Stimulated activated naive B cell treated with anti-CD40 and anti-IgM and Interleukin-4, amounts not matched to agents 10 μg/mL and 1 μg/mL and 100 μg/mL, for 72 hours (primary cell): ENCODE results near the gene ITGA8.
"Not testable (repeated sequence)": the region's sequence is repeated elsewhere in the genome, so short reads cannot be mapped to it uniquely, and the experiment has no call there.

Experiments used
- ATAC-seq, 2 donors: fragments of 150-1000 bp; cut with Tn5 transposase; replicated peaks; 2 replicates each; pipeline ENCODE4 v1.10.0; 2021; ENCODE audit warnings: moderate library complexity in 1 of 2
- DNase-seq: peaks from one replicate; pipeline ENCODE4 v3.0.0; 2021
- H3K27ac Mint-ChIP-seq: one replicate; pipeline ENCODE4 v1.8.0; 2022; ENCODE audit warnings: mild to moderate bottlenecking, mixed read lengths
- H3K27me3 Mint-ChIP-seq, 2 donors: one replicate each; pipeline ENCODE4 v1.8.0; 2022; ENCODE audit warnings: mixed read lengths in 2 of 2
- H3K36me3 Mint-ChIP-seq, 2 donors: one replicate each; pipeline ENCODE4 v1.8.0; 2022; ENCODE audit warnings: mixed read lengths in 2 of 2, mild to moderate bottlenecking in 1 of 2
- H3K4me1 Mint-ChIP-seq, 2 donors: one replicate each; pipeline ENCODE4 v1.8.0; 2022; ENCODE audit warnings: mixed read lengths in 2 of 2, mild to moderate bottlenecking in 1 of 2
- H3K4me3 Mint-ChIP-seq, 2 donors: one replicate each; pipeline ENCODE4 v1.8.0; 2022; ENCODE audit warnings: mild to moderate bottlenecking in 2 of 2, mixed read lengths in 2 of 2, moderate library complexity in 1 of 2
- H3K9me3 Mint-ChIP-seq, 2 donors: one replicate each; pipeline ENCODE4 v1.8.0; 2022; ENCODE audit warnings: mixed read lengths in 2 of 2, mild to moderate bottlenecking in 1 of 2

The ITGA8 gene

DNA sequence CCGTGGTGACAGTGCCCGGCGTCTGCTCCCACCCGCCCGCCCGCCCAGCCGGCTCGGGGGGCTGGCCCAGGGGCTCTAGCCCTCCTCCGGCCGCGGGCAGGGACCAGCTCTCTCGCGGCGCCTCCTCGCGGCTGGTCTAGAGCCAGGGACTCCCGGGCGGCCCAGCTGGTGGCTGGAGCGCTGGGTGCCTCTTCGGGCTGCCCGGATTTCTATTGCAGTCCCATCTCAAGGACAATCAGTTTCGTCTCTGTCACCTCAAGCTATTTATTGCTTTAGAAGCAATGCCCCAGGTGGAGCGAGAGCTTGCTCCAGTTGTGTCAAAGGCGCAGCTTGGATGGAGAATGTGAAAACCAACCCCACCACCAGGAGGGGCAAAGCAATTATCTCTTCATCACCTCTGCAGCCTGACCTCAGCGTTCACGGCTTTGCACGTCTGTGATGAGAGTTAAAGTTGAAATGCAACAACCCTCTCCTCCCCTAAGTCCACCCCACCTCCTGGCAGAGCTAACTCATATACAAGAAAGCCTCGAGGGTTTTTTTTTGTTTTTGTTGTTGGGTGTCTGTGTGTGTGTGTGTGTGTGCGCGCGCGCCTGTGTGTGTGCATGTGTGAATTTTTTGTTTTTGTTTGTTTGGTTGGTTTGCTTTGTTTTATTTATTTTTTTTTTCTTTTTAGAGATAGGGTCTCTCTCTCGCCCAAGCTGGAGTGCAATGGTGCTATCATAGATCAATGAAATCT lies at the start of gene ITGA8:
Gene ITGA8 (minus strand): TSS at position 24 of the 736 bp plus-strand sequence. CDS start 151 bp downstream, outside the sequence.
- no peak within 1 kb of the TSS for H3K4me3 Mint-ChIP-seq
- H3K27ac Mint-ChIP-seq, result no peak within 1 kb of the TSS
- no peaks in the 10 kb centered on the region for H3K9me3 Mint-ChIP-seq
- peak in 1 of 2 donors; percentile 21 for ATAC-seq
- H3K36me3 Mint-ChIP-seq, result no peaks in the 10 kb centered on the region
- H3K27me3 Mint-ChIP-seq, result peaks cover 53 to 55% of the 10 kb centered on the region in 2 donors
- DNase-seq, result no peak
- H3K4me1 Mint-ChIP-seq, result peaks cover 0 to 6% of the 10 kb centered on the region in 2 donors

DNA sequence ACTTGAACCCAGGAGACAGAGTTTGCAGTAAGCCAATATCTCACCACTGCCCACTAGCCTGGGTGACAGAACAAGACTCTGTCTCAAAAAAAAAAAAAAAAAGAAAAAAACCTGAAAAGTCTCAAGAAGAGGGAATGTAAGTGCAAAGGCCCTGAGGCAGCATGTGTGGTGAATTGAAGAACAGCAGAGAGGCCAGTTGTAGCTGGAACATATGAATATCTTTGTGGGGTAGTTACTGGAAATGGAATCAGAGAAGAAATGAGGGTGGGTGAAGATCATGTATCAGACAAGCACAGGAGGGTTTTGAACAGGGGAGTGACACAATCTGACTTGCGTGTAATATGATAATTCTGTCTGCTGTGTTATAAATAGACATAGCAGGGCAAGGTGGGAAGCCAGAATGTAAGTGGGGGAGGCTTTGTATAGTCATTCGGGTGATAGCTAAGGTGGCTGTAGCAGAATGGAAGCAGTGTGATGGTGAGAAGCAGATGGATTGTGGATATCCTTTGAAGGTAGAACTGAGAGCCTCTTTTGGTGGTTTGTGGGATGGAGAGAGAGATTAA lies 45.3 kb upstream of the ITGA8 start:
- no peak for DNase-seq
- H3K9me3 Mint-ChIP-seq, result peaks cover 7% of the 10 kb centered on the region in 2 donors
- peaks cover 10 to 27% of the 10 kb centered on the region in 2 donors for H3K36me3 Mint-ChIP-seq
- no peak overlapping the region for H3K4me3 Mint-ChIP-seq
- H3K4me1 Mint-ChIP-seq, result no peaks in the 10 kb centered on the region
- no peak overlapping the region for H3K27ac Mint-ChIP-seq
- ATAC-seq, result no peak
- no peaks in the 10 kb centered on the region for H3K27me3 Mint-ChIP-seq

DNA sequence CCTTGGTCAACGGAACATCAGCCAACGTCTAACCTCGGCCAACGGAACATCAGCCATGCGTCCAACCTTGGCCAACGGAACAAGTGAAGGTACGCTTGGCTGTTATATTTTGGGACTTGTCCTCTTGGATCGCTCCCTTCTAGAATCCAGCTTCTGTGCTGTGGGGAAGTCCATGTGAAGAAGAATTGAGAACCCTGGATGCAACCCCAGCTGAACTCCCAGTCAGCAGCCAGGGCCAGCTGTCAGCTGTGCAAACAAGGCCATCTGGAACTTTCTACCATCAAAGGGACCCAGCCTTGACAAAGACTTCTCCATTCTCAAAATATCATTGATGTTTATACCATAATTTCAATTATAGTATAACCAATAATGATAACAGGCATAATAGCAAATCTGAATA lies 43.3 kb upstream of the ITGA8 start:
- peaks cover 0 to 3% of the 10 kb centered on the region in 2 donors for H3K27me3 Mint-ChIP-seq

DNA sequence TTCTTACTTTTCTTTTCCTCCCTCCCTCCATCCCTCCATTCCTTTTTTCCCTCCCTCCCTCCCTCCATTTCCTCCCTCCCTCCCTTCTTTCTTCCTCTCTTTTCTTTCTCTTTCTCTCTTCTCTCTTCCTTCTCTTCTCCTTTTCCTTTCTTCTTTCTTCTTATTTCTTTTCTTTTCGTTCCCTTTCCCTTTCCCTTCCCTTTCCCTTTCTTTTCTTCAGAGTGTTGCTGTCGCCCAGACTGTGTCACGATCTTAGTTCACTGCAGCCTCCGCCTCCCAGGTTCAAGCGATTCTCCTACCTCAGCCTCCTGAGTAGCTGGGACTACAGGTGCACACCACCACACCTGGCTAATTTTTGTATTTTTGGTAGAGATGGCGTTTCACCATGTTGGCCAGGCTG lies 42.5 kb upstream of the ITGA8 start:
- not testable (repeated sequence) for DNase-seq, H3K4me1 Mint-ChIP-seq, H3K27me3 Mint-ChIP-seq, H3K9me3 Mint-ChIP-seq, ATAC-seq, H3K27ac Mint-ChIP-seq, H3K4me3 Mint-ChIP-seq
- peaks cover 0 to 15% of the 10 kb centered on the region in 2 donors for H3K36me3 Mint-ChIP-seq

More for the DNA sequence above, 43.3 kb upstream of the ITGA8 start:
- Mint-ChIP-seq H3K36me3 (peaks cover 0 to 18% of the 10 kb centered on the region in 2 donors), H3K9me3 (peaks cover 7% of the 10 kb centered on the region in 2 donors), H3K4me1 (no peaks in the 10 kb centered on the region), H3K4me3 (no peak overlapping the region), H3K27ac (no peak overlapping the region)
- ATAC-seq, result no peak
- DNase-seq, result no peak

DNA sequence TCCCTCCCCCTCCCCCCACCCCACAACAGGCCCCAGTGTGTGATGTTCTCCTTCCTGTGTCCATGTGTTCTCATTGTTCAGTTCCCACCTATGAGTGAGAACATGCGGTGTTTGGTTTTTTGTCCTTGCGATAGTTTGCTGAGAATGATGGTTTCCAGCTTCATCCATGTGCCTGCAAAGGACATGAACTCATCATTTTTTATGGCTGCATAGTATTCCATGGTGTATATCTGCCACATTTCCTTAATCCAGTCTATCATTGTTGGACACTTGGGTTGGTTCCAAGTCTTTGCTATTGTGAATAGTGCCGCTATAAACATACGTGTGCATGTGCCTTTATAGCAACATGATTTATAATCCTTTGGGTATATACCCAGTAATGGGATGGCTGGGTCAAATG lies 41.5 kb upstream of the ITGA8 start:
- not testable (repeated sequence) for H3K27ac Mint-ChIP-seq, H3K4me1 Mint-ChIP-seq, ATAC-seq, H3K9me3 Mint-ChIP-seq, DNase-seq, H3K4me3 Mint-ChIP-seq, H3K27me3 Mint-ChIP-seq
- peaks cover 0 to 13% of the 10 kb centered on the region in 2 donors for H3K36me3 Mint-ChIP-seq

DNA sequence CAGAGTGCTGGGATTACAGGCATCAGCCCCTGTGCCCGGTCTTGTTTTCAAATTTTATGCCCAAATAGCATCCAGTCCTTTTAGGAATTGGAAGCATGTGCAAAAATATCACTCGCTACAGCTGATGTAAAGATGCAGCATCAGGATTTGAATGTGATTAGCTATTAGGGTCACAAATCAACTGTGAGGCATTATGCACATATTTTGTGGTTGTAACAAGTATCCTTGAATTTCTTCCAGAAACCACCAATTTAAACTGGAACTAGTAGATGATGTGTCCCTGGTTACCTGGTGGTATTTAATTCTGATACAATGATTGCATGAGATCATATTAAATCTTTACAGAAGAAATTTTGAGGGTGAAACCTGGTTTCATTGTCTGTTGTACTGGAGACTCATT lies 41.0 kb upstream of the ITGA8 start:
- no peak for ATAC-seq
- DNase-seq, result no peak
- H3K4me1 Mint-ChIP-seq, result no peaks in the 10 kb centered on the region

DNA sequence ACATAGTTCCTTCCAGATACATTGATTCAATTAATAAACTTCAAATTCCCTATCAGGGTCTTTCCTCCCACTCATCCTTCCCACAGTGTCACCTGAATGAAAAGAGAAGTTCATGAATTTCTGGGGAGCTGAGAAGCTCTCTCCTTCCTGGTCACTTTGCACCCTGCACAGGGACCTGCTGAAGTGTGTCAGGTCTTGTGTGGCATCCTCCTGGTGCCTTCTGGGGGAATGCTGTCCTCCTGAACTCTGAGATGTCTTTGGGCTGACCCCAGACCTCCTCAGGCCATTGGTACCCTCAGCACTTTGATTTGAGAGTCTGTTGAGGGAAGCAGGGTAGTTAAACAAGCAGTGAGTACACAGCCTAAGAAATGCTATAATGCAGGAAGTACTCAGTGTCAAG lies 39.5 kb upstream of the ITGA8 start:
- ATAC-seq (no peak), DNase-seq (no peak)
- peaks cover 10 to 11% of the 10 kb centered on the region in 2 donors for H3K27me3 Mint-ChIP-seq
- peaks cover 4% of the 10 kb centered on the region in 2 donors for H3K9me3 Mint-ChIP-seq
- H3K4me1 Mint-ChIP-seq, result no peaks in the 10 kb centered on the region
- peaks cover 0 to 4% of the 10 kb centered on the region in 2 donors for H3K36me3 Mint-ChIP-seq
- no peak overlapping the region for H3K4me3 Mint-ChIP-seq
- H3K27ac Mint-ChIP-seq, result no peak overlapping the region

More for the DNA sequence above, 41.0 kb upstream of the ITGA8 start:
- H3K4me3 Mint-ChIP-seq, result no peak overlapping the region
- H3K27me3 Mint-ChIP-seq, result peaks cover 10 to 11% of the 10 kb centered on the region in 2 donors
- H3K36me3 Mint-ChIP-seq, result peaks cover 0 to 11% of the 10 kb centered on the region in 2 donors
- peaks cover 7% of the 10 kb centered on the region in 2 donors for H3K9me3 Mint-ChIP-seq
- H3K27ac Mint-ChIP-seq, result no peak overlapping the region

DNA sequence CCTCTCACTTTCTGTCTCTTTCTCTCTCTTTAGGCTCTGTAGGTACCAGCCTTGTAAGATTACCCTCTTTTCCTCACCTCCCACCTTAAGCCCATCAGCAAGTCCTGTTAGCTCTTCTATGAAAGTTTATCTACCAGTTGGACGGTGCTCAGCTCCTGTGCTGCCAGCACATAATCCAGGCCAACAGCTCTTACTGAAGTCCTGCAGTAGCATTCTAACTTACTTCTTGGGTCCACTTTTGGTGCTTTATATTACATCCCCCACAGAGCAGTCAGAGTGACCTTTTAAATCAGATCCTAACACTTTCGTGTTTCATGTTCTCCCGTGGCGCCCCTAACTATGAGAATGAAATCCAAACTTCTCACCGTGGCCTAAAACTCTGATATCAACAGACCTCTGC lies 38.9 kb upstream of the ITGA8 start:
- H3K4me3 Mint-ChIP-seq, result no peak overlapping the region
- H3K27me3 Mint-ChIP-seq, result peaks cover 10 to 11% of the 10 kb centered on the region in 2 donors
- H3K4me1 Mint-ChIP-seq, result no peaks in the 10 kb centered on the region
- DNase-seq (no peak), ATAC-seq (no peak)
- no peak overlapping the region for H3K27ac Mint-ChIP-seq
- H3K9me3 Mint-ChIP-seq, result peaks cover 4% of the 10 kb centered on the region in 2 donors
- peaks cover 0 to 3% of the 10 kb centered on the region in 2 donors for H3K36me3 Mint-ChIP-seq

DNA sequence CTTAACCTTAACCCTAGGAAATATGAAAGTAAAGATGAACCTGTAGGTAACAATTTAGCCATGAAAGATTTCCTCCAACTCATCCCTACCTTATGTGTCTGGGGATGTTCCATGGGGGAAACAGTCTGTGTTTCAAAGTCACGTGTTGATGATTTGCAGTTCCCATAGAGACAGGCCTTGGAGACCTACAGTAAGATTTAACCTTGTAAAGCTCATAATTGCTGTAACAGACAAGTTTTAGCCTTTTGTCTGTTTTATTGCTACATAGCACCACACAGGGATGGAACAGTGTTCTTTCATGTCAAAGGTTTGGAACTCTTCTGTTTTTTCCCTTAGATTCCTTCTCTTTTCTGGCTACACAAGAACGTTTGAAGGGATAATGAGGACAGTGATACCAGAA lies 35.2 kb upstream of the ITGA8 start:
- Mint-ChIP-seq H3K4me3 (no peak overlapping the region), H3K4me1 (no peaks in the 10 kb centered on the region), H3K27ac (no peak overlapping the region), H3K27me3 (peaks cover 14 to 24% of the 10 kb centered on the region in 2 donors), H3K9me3 (peaks cover 0 to 2% of the 10 kb centered on the region in 2 donors), H3K36me3 (no peaks in the 10 kb centered on the region)
- DNase-seq, result no peak
- no peak for ATAC-seq

DNA sequence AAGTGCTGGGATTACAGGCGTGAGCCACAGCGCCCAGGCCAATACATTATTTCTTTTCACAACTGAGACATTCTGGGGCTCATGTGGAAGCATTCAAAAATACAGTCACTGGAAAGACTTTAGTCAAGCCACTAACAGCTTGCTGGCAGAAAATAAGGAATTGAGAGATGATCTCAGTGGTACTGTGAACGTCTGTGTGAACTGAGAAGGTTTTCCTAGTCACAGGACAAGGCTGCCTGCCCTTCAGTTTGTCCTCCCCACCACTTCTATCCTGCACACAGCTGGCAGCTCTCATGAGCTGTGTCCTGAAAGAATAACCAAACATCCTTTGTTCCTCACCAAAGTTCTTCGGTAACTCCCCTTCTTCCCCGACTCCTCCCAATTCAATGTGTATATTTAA lies 31.3 kb upstream of the ITGA8 start:
- ATAC-seq (no peak), DNase-seq (no peak)
- Mint-ChIP-seq H3K9me3 (peaks cover 0 to 2% of the 10 kb centered on the region in 2 donors), H3K27me3 (peaks cover 18 to 20% of the 10 kb centered on the region in 2 donors), H3K27ac (no peak overlapping the region), H3K4me1 (no peaks in the 10 kb centered on the region), H3K36me3 (no peaks in the 10 kb centered on the region), H3K4me3 (no peak overlapping the region)

DNA sequence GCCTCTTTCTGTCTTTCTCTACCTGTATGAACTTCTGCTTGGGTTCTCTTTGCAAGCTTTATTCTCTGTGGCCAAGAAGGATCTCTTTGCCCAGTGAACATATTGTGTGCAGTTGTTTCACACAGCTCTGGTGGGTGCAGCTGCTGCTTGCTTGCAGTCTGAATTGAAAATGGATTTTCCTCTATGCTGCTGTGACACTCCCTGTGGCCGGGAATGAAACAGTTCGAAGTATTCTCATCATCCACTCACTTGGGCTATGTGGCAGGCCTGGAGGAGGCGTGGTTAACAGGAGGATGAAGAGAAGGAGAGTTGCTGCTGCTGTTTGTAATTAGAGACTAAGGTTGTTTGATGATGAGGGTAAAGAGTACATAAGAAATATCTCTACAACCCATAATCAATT lies 28.4 kb upstream of the ITGA8 start:
- DNase-seq (no peak), ATAC-seq (no peak)
- H3K4me3 Mint-ChIP-seq, result no peak overlapping the region
- peaks cover 0 to 1% of the 10 kb centered on the region in 2 donors for H3K9me3 Mint-ChIP-seq
- no peaks in the 10 kb centered on the region for H3K4me1 Mint-ChIP-seq
- H3K27me3 Mint-ChIP-seq, result peaks cover 17 to 23% of the 10 kb centered on the region in 2 donors
- H3K27ac Mint-ChIP-seq, result no peak overlapping the region
- H3K36me3 Mint-ChIP-seq, result no peaks in the 10 kb centered on the region

DNA sequence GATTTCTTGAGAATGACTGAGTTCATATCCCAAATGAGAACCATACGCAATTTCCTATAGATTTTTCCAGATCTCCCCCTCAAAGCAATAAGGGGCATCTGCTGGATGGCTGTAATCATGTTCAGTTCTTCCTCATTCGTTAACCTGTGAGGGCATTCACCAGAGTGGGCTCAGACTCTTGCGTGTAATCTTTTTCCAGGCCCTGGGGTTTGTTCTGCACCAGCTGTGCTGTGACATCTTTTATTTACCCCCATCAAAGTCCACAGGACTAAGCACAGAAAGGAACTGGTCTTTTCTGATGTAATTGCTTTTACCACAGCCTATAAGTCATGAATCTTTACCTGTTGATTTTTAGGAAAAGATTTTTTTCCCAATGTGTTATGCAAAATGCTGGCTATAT lies 27.9 kb upstream of the ITGA8 start:
- Mint-ChIP-seq H3K4me3 (no peak overlapping the region), H3K4me1 (no peaks in the 10 kb centered on the region), H3K27me3 (peaks cover 15 to 18% of the 10 kb centered on the region in 2 donors), H3K27ac (no peak overlapping the region), H3K36me3 (no peaks in the 10 kb centered on the region), H3K9me3 (no peaks in the 10 kb centered on the region)
- ATAC-seq, result no peak
- DNase-seq, result no peak

DNA sequence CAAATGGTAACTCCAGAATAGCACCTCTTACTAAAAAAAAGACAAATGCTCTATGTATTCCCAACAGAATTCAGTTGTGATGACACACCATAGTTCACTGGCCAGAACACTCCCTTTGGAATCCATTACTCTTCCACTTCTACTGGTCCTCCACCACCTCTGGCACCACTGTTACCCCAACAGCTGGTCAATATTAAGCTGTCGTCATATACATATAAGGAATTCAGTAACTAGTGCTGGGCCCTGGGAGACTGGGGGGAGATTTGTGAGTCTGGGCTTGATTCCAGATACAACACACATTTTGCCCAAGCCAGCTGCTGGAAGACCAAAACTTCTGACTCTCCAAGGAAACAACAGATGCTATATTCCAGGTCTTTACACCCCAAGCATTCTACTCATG lies 26.0 kb upstream of the ITGA8 start:
- no peak overlapping the region for H3K4me3 Mint-ChIP-seq
- DNase-seq, result no peak

DNA sequence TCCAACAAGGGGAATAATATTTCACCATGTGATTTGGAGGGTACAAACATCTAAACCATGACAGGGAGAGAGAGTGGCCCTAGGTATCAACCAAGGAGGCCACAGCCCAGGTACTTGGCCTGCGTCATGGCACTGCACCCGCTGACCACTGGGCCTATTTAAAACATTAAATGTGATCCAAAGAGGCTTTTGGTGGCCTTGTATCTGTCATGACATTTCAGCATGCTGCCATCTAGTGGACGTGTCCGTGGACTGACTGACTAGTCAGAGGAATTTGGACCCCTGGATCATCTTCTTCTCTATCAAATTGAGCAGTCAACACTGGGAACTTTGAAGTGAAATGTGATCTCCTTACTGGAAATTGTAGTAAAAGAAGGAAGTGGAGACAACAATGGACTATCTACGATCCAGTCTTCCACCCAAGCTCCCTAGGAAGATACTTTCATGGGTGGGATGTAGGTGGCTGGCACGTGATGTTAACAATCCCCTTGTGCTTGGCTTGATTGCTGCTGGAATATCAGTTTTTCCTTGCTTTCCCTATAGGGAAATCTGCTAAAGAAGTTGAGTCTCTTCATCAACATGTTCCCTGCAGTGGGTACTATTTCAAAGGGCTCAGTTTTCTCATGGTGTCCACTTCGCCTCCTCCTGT lies 24.6 kb upstream of the ITGA8 start:
- no peaks in the 10 kb centered on the region for H3K4me1 Mint-ChIP-seq
- H3K9me3 Mint-ChIP-seq, result no peaks in the 10 kb centered on the region
- peak in 1 of 2 donors; percentile 53 for ATAC-seq
- peaks cover 11 to 16% of the 10 kb centered on the region in 2 donors for H3K27me3 Mint-ChIP-seq
- H3K36me3 Mint-ChIP-seq, result no peaks in the 10 kb centered on the region
- no peak overlapping the region for H3K4me3 Mint-ChIP-seq
- DNase-seq, result peak; percentile 5
- no peak overlapping the region for H3K27ac Mint-ChIP-seq

More for the DNA sequence above, 26.0 kb upstream of the ITGA8 start:
- H3K4me1 Mint-ChIP-seq, result no peaks in the 10 kb centered on the region
- peaks cover 17% of the 10 kb centered on the region in 2 donors for H3K27me3 Mint-ChIP-seq
- ATAC-seq, result no peak
- H3K9me3 Mint-ChIP-seq, result no peaks in the 10 kb centered on the region
- H3K27ac Mint-ChIP-seq, result no peak overlapping the region
- H3K36me3 Mint-ChIP-seq, result no peaks in the 10 kb centered on the region

DNA sequence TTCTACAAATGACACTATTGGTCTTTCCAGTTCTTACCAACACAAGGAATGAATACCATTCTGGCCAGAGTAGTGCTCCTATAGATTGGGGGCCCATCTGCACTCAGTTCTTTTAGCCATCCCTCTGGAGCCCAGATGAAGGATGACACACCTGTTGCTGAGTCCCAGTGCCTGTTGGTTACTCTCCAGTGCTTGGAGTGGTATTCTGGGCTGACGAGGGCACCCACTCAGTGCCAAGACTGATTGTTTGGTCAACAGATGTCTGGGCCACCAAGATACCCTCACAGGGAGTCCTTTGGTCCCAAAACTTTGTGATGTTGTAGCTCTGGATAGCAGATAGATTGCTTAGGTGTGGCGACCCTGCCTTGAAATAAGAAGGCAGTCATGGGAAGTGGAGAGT lies 23.7 kb upstream of the ITGA8 start:
- DNase-seq (no peak), ATAC-seq (no peak)
- Mint-ChIP-seq H3K27me3 (peaks cover 11 to 12% of the 10 kb centered on the region in 2 donors), H3K36me3 (no peaks in the 10 kb centered on the region), H3K4me1 (no peaks in the 10 kb centered on the region), H3K9me3 (no peaks in the 10 kb centered on the region), H3K4me3 (no peak overlapping the region), H3K27ac (no peak overlapping the region)
